Pancreas (tissue), 10 donors: Measurements from ENCODE around the gene GSTCD. TPM values are rescaled to one million over a fixed set of nuclear protein-coding genes. Genes with fewer than 3 reads are reported as not detected.

ENCODE experiments used
- ATAC-seq, 4 donors: fragments of 200-7000 bp; cut with Tn5 transposase; one replicate each; pipeline versions ENCODE4 v1.8.0 to v1.9.1; 2020; ENCODE audit warnings: mild to moderate bottlenecking in 4 of 4, moderate library complexity in 4 of 4
- DNase-seq, 6 donors: peaks; one replicate each; pipeline ENCODE4 v3.0.0-alpha.2; 2020
- FAIRE-seq: peaks from 2 replicates; lab custom pipeline; 2012; peaks lifted over from hg19 to GRCh38; lab: Jason Lieb, UNC
- H3K27ac ChIP-seq, 4 donors: fragments of 200-600 bp; sonication (generic); 1 replicate in 3 of 4; 2 replicates in 1 of 4; pipeline versions ENCODE4 v1.5.0 to v1.8.0; 2020
- H3K27me3 ChIP-seq, 4 donors: fragments of 200-600 bp; one replicate each; pipeline ENCODE4 v1.8.0; 2021
- H3K36me3 ChIP-seq, 3 donors: fragments of 200-600 bp; sonication (generic) in 1 of 3; one replicate each; pipeline versions ENCODE4 v1.5.0 to v1.8.0; 2020 to 2021
- H3K4me1 ChIP-seq, 3 donors: fragments of 200-600 bp; one replicate each; pipeline ENCODE4 v1.8.0; 2021
- H3K4me3 ChIP-seq, 4 donors: fragments of 200-600 bp; sonication (generic) in 2 of 4; one replicate each; pipeline versions ENCODE4 v1.5.0 to v1.8.0; 2020 to 2021
- H3K9me3 ChIP-seq, 4 donors: fragments of 200-600 bp; one replicate each; pipeline ENCODE4 v1.8.0; 2021
- CTCF ChIP-seq, 4 donors: fragments of 200-600 bp; sonication (generic) in 3 of 4; IDR thresholded peaks; one replicate each; pipeline versions ENCODE4 v1.5.0 to v1.8.0; 2021; ENCODE audit warnings: antibody characterized with exemption in 4 of 4
- WGBS, 2 donors: extraction: QIAGEN DNeasy Blood & Tissue Kit; methylation state at CpG; one replicate each; pipeline ENCODE4 v1.1.7; 2013; 5-methylcytosine and 5-hydroxymethylcytosine counted together
- intact Hi-C, 3 donors: fragments of 100-400 bp; cut with DNase I; formaldehyde crosslinking; loops; one replicate each; pipeline versions ENCODE4 v1.11.1 to v1.14.2; 2022
- polyA plus RNA-seq, 2 donors: library from polyadenylated mRNA; stranded (reverse); fragments of 200-250 nt; gene quantifications; one replicate each; pipeline ENCODE4 v1.2.3, GENCODE V29; 2013
- total RNA-seq, 6 donors: library from RNA; stranded (reverse); fragmentation: NEBNext Ultra II Directional in 4 of 6; extraction: Animal tissue kit (Norgen Biotek cat#: 25700) in 4 of 6; gene quantifications; one replicate each; pipeline versions ENCODE4 v1.2.1 to v1.2.4, GENCODE V29; 2021 to 2023
- donor health status: healthy with polysubstance abuse.
- donor health status: DM: no; HTN: no; CAD: no; lungs with moderate emphysema.
- donor health status: DM: no; HTN: no; CAD: no.
- donor health status: control.
- donor health status: control.
- donor health status: Bipolar disorder and iron deficiency.
- donor health status: DM: yes; HTN: yes; CAD: no.
- donor health status: DM: no; HTN: no; CAD: no.
- donor health status: DM: no; HTN: no; CAD: no.
- donor health status: DM: yes; HTN: yes; CAD: no.

The GSTCD gene
- total and polyA plus RNA-seq, 8 donors = 1.3 to 5.7 (median 2.8) TPM

- intact Hi-C loops = no loop called here
- no peaks in the 10 kb centered on the region for H3K27me3 ChIP-seq
- H3K4me1 ChIP-seq = peaks cover 6 to 14% (median 11%) of the 10 kb centered on the region in 3 donors
- H3K36me3 ChIP-seq = no peaks in the 10 kb centered on the region
- DNase-seq (no peak), FAIRE-seq (no peak), ATAC-seq (peak in 2 of 4 donors; percentile 7 to 13)
- WGBS, 2 donors = 10 to 12% methylated on average over 7 of the region's 7 CpGs
- H3K4me3 ChIP-seq = peak overlapping the region; percentile 71 to 89 (median 80)
- H3K27ac ChIP-seq = peak overlapping the region in 3 of 4 donors; percentile 84 to 93 (median 92)
- TF ChIP-seq CTCF (IDR thresholded peaks at IDR 0.05) = no peak
- H3K9me3 ChIP-seq = no peaks in the 10 kb centered on the region
Measured at GRCh38 chr4:105707782-105708180, 803 bp upstream of the GSTCD start.

GRCh38 chr4:105709081-105709450, 482 bp downstream of the GSTCD start:
- intact Hi-C loops = no loop called here
- H3K9me3 ChIP-seq = no peaks in the 10 kb centered on the region
- 0 to 2% methylated on average over 10 to 11 of the region's 11 CpGs for WGBS, 2 donors
- H3K27ac ChIP-seq = peak overlapping the region; percentile 80 to 93 (median 88)
- H3K36me3 ChIP-seq = no peaks in the 10 kb centered on the region
- H3K4me1 ChIP-seq = peaks cover 6 to 14% (median 11%) of the 10 kb centered on the region in 3 donors
- peak in 1 of 6 donors; percentile 6 for DNase-seq
- H3K27me3 ChIP-seq = no peaks in the 10 kb centered on the region
- TF ChIP-seq CTCF (IDR thresholded peaks at IDR 0.05) = no peak
- peak; percentile 30 to 52 (median 45) for ATAC-seq
- peak overlapping the region; percentile 71 to 89 (median 80) for H3K4me3 ChIP-seq
- FAIRE-seq = no peak

GRCh38 chr4:105710012-105710600, 1.5 kb downstream of the GSTCD start:
- Histone ChIP-seq H3K27ac (no peak overlapping the region), H3K9me3 (no peaks in the 10 kb centered on the region), H3K36me3 (no peaks in the 10 kb centered on the region), H3K27me3 (no peaks in the 10 kb centered on the region), H3K4me3 (no peak overlapping the region), H3K4me1 (peaks cover 6 to 14% (median 14%) of the 10 kb centered on the region in 3 donors)
- FAIRE-seq (no peak), ATAC-seq (no peak), DNase-seq (no peak)
- 53 to 68% methylated on average over 15 to 16 of the region's 16 CpGs for WGBS, 2 donors
- no peak for TF ChIP-seq CTCF (IDR thresholded peaks at IDR 0.05)
- intact Hi-C loops = loop anchor here in 1 of 3 donors (10.0 kb wide), 1 partner anchor 195 kb away; no protein-coding TSS in a partner anchor

GRCh38 chr4:105710678-105711077, 2.1 kb downstream of the GSTCD start:
- ATAC-seq (no peak), DNase-seq (no peak), FAIRE-seq (no peak)
- TF ChIP-seq CTCF (IDR thresholded peaks at IDR 0.05) = no peak
- intact Hi-C loops = loop anchor here in 1 of 3 donors (10.0 kb wide), 1 partner anchor 196 kb away; no protein-coding TSS in a partner anchor
- Histone ChIP-seq H3K4me1 (peaks cover 6 to 20% (median 14%) of the 10 kb centered on the region in 3 donors), H3K27me3 (no peaks in the 10 kb centered on the region), H3K36me3 (no peaks in the 10 kb centered on the region), H3K9me3 (no peaks in the 10 kb centered on the region), H3K27ac (no peak overlapping the region), H3K4me3 (no peak overlapping the region)
- 58 to 61% methylated on average over 6 of the region's 6 CpGs for WGBS, 2 donors

- Histone ChIP-seq H3K27ac (no peak overlapping the region), H3K36me3 (no peaks in the 10 kb centered on the region), H3K27me3 (no peaks in the 10 kb centered on the region), H3K4me1 (peaks cover 0 to 16% (median 5%) of the 10 kb centered on the region in 3 donors), H3K9me3 (no peaks in the 10 kb centered on the region), H3K4me3 (no peak overlapping the region)
- 68 to 73% methylated on average over 2 of the region's 2 CpGs for WGBS, 2 donors
- FAIRE-seq (no peak), DNase-seq (no peak), ATAC-seq (no peak)
- intact Hi-C loops = loop anchor here in 1 of 3 donors (10.0 kb wide), 1 partner anchor 198 kb away; no protein-coding TSS in a partner anchor
- TF ChIP-seq CTCF (IDR thresholded peaks at IDR 0.05) = no peak
Measured at GRCh38 chr4:105712766-105713165, 4.2 kb downstream of the GSTCD start.
